Right lobe of liver (tissue), 6 donors: ENCODE results near the gene MAPK14. TPM values are rescaled to one million over a fixed set of nuclear protein-coding genes. Genes with fewer than 3 reads are reported as not detected.

Experiments
- ATAC-seq, 4 donors: fragments of 200-7000 bp; cut with Tn5 transposase; one replicate each; pipeline ENCODE4 v1.9.1; 2020; ENCODE audit warnings: mild to moderate bottlenecking in 4 of 4, moderate library complexity in 4 of 4
- DNase-seq, 3 donors: peaks; one replicate each; pipeline ENCODE4 v3.0.0-alpha.2; 2020
- H3K27ac ChIP-seq, 3 donors: fragments of 200-600 bp; one replicate each; pipeline ENCODE4 v1.8.0; 2022
- H3K27me3 ChIP-seq, 2 donors: fragments of 200-600 bp; one replicate each; pipeline ENCODE4 v1.8.0; 2022
- H3K36me3 ChIP-seq, 4 donors: fragments of 200-600 bp; sonication (generic) in 1 of 4; one replicate each; pipeline versions ENCODE4 v1.5.1 to v1.8.0; 2017 to 2022; ENCODE audit warnings: control low read depth in 1 of 4
- H3K4me1 ChIP-seq, 4 donors: fragments of 200-600 bp; sonication (generic) in 1 of 4; one replicate each; pipeline versions ENCODE4 v1.5.1 to v1.8.0; 2017 to 2022; ENCODE audit warnings: control low read depth in 1 of 4
- H3K4me3 ChIP-seq, 3 donors: fragments of 200-600 bp; one replicate each; pipeline ENCODE4 v1.8.0; 2022
- H3K9me3 ChIP-seq, 4 donors: fragments of 200-600 bp; sonication (generic) in 1 of 4; one replicate each; pipeline versions ENCODE4 v1.5.1 to v1.8.0; 2017 to 2022; ENCODE audit warnings: control low read depth in 1 of 4
- POLR2A ChIP-seq: fragments of 450-650 bp; IDR thresholded peaks from one replicate; pipeline ENCODE4 v1.6.1; 2017; ENCODE audit warnings: antibody characterized with exemption, mild to moderate bottlenecking
- WGBS: methylation state at CpG from one replicate; pipeline ENCODE4 v1.1.6; 2018; ENCODE audit warnings: low coverage, low lambda C conversion rate; ENCODE audit not compliant: insufficient coverage; ENCODE audit errors: missing lambda C conversion rate; 5-methylcytosine and 5-hydroxymethylcytosine counted together
- intact Hi-C, 2 donors: fragments of 100-400 bp; cut with DNase I; formaldehyde crosslinking; loops; one replicate each; pipeline versions ENCODE4 v1.11.2 to v1.14.1; 2022
- total RNA-seq, 6 experiments: library from RNA; depleted of rRNA in 2 of 6; stranded (reverse); fragments of >200 nt in 2 of 6; fragmentation: NEBNext Ultra II Directional in 3 of 6; extraction: Animal tissue kit (Norgen Biotek cat#: 25700) in 3 of 6; gene quantifications; one replicate each; pipeline versions ENCODE4 v1.1.0 to v1.2.4, GENCODE V29; 2016 to 2023
- TF ChIP-seq, protein P1 (sequence below), 4 donors: fragments of 200-600 bp in 3 of 4; fragments of 450-650 bp in 1 of 4; IDR thresholded peaks; one replicate each; pipeline versions ENCODE4 v1.5.1 to v1.8.0; 2016 to 2022; ENCODE audit warnings: antibody characterized with exemption in 4 of 4, mild to moderate bottlenecking in 2 of 4
- donor health status: DM: no; HTN: yes; CAD: no.
- donor health status: DM: no; HTN: no; CAD: no.
- donor health status: DM: no; HTN: no; CAD: no.
- donor health status: DM: no; HTN: yes; CAD: no.
- donor health status: DM: no; HTN: yes; CAD: no.

The MAPK14 gene
- total RNA-seq, 6 experiments from 2014 or later = 37.9 to 53.3 (median 45.3) TPM

DNA sequence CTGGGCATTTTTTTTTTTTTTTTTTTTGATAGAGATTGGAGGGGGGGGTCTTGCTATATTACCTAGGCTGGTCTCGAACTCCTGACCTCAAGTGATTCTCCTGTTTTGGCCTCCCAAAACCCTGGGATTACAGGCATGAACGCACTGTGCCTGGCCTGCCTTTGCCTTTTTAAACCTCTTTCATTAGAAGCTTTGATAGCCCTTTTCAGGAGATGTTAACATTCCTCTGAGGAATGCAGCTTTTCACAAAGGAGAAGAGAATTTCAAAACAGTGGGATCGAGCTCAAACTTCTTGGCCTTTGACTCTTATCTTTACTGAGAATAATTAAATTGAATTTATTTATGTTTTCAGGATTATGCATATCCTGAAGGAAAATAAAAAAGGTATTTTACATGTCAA lies 34.5 kb upstream of the MAPK14 start:
- 84% methylated on average over 3 of the region's 3 CpGs for WGBS

DNA sequence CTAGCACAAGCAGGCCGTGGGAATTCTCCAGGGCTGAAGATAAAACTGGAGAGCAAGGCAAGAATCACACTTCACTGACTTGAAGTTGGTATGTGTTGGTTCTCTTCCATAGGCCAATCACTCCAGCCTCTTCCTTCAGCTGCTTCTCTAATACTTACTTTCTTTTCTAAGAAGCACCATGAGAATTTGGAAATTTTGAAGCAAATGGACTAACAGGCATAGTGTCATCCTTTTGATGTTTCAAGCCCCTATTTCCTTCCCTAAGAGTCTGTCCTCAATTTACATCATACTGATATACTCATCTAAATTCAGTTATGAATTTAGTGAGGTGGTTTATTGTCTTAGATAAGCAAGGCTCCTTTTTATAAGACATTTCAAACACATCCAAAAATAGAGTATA lies 27.2 kb upstream of the MAPK14 start:
- Histone ChIP-seq H3K27ac (no peak overlapping the region), H3K36me3 (no peaks in the 10 kb centered on the region), H3K27me3 (no peaks in the 10 kb centered on the region), H3K9me3 (no peaks in the 10 kb centered on the region), H3K4me1 (no peaks in the 10 kb centered on the region), H3K4me3 (no peak overlapping the region)
- TF ChIP-seq, protein P1, sequence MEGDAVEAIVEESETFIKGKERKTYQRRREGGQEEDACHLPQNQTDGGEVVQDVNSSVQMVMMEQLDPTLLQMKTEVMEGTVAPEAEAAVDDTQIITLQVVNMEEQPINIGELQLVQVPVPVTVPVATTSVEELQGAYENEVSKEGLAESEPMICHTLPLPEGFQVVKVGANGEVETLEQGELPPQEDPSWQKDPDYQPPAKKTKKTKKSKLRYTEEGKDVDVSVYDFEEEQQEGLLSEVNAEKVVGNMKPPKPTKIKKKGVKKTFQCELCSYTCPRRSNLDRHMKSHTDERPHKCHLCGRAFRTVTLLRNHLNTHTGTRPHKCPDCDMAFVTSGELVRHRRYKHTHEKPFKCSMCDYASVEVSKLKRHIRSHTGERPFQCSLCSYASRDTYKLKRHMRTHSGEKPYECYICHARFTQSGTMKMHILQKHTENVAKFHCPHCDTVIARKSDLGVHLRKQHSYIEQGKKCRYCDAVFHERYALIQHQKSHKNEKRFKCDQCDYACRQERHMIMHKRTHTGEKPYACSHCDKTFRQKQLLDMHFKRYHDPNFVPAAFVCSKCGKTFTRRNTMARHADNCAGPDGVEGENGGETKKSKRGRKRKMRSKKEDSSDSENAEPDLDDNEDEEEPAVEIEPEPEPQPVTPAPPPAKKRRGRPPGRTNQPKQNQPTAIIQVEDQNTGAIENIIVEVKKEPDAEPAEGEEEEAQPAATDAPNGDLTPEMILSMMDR (IDR thresholded peaks at IDR 0.05) = no peak
- no peak for TF ChIP-seq POLR2A
- intact Hi-C loops = no loop called here
- DNase-seq (no peak), ATAC-seq (no peak)
- 60% methylated on average over 1 of the region's 1 CpG for WGBS

More for the DNA sequence above, 34.5 kb upstream of the MAPK14 start:
- no peak overlapping the region for H3K27ac ChIP-seq
- H3K9me3 ChIP-seq = no peaks in the 10 kb centered on the region
- H3K27me3 ChIP-seq = no peaks in the 10 kb centered on the region
- ATAC-seq = no peak
- no peaks in the 10 kb centered on the region for H3K4me1 ChIP-seq
- no peak overlapping the region for H3K4me3 ChIP-seq
- intact Hi-C loops = no loop called here
- H3K36me3 ChIP-seq = no peaks in the 10 kb centered on the region
- TF ChIP-seq POLR2A = no peak
- TF ChIP-seq, protein P1 (IDR thresholded peaks at IDR 0.05) = no peak
- DNase-seq = no peak

DNA sequence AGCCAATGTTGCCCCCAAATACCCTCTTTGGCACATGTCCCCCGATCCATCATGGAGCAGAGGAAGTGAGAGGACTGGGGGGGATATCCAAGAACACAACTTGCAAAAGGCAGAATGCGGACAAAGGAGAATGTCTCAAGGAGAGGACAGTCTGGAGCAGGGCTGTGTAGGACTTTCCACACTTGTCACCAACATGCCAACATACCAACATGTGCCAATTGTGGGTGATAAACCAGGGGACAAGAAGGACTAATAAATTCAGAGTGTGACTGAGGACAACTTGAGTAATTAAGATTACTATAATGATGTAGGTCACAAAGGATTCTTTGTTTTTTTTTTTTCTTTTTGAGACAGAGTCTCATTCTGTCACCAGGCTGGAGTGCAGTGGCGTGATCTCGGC lies 11.9 kb upstream of the MAPK14 start:
- intact Hi-C loops = no loop called here
- no peaks in the 10 kb centered on the region for H3K27me3 ChIP-seq
- H3K4me3 ChIP-seq = no peak overlapping the region
- 65% methylated on average over 2 of the region's 4 CpGs for WGBS
- no peaks in the 10 kb centered on the region for H3K36me3 ChIP-seq
- no peaks in the 10 kb centered on the region for H3K9me3 ChIP-seq
- H3K4me1 ChIP-seq = no peaks in the 10 kb centered on the region
- ATAC-seq = no peak
- H3K27ac ChIP-seq = no peak overlapping the region
- no peak for DNase-seq
- TF ChIP-seq, protein P1 (IDR thresholded peaks at IDR 0.05) = no peak
- no peak for TF ChIP-seq POLR2A

DNA sequence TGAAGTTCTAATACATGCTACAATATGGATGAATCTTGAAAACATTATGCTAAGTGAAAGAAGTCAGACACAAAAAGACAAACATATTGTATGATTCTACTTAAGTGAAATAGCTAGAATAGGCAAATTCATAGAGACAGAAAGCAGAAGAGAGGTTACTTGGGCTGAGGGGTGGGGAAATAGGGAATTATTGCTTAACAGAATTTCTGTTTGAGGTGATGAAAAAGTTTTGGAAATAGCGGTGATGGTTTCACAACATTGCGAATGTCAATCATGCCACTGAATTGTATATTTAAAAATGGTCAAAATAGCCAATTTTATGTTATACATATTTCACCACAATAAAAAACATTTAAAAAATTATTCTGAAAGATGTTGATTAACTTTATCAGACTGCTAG lies 9.3 kb upstream of the MAPK14 start:
- ATAC-seq (peak in 1 of 4 donors; percentile 24), DNase-seq (no peak)
- 17% methylated on average over 2 of the region's 2 CpGs for WGBS
- H3K9me3 ChIP-seq = no peaks in the 10 kb centered on the region
- H3K4me1 ChIP-seq = no peaks in the 10 kb centered on the region
- intact Hi-C loops = no loop called here
- no peak overlapping the region for H3K4me3 ChIP-seq
- no peak overlapping the region for H3K27ac ChIP-seq
- TF ChIP-seq, protein P1 (IDR thresholded peaks at IDR 0.05) = no peak
- TF ChIP-seq POLR2A = no peak
- H3K36me3 ChIP-seq = no peaks in the 10 kb centered on the region
- H3K27me3 ChIP-seq = no peaks in the 10 kb centered on the region

DNA sequence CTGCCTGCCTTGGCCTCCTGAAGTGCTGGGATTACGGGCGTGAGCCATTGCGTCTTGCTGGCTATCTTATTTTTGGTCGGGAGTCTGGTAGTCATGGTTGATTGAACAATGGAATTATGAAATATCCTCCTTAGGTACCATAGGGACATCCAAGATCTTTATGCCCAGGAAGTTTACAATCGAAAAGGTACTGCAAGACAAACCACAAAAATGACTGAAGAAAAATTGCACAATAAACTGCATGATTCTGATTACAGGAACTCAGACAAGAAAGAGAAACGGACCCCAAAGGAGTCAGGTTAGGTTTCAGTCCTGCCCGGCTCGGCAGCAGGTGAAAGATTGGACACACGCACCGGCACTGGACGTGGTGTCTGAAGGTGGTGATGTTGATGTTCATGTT lies 8.4 kb upstream of the MAPK14 start:
- H3K4me1 ChIP-seq = no peaks in the 10 kb centered on the region
- H3K9me3 ChIP-seq = no peaks in the 10 kb centered on the region
- intact Hi-C loops = no loop called here
- no peak for TF ChIP-seq POLR2A
- TF ChIP-seq, protein P1 (IDR thresholded peaks at IDR 0.05) = no peak
- H3K27ac ChIP-seq = no peak overlapping the region
- no peak for DNase-seq
- no peak overlapping the region for H3K4me3 ChIP-seq
- no peaks in the 10 kb centered on the region for H3K27me3 ChIP-seq
- no peak for ATAC-seq
- 69% methylated on average over 11 of the region's 11 CpGs for WGBS
- no peaks in the 10 kb centered on the region for H3K36me3 ChIP-seq
